Stomach (tissue), 4 donors: Measurements from ENCODE around the gene CEBPE.

Source experiments
- POLR2AphosphoS5 ChIP-seq, 3 donors: sonication (generic); formaldehyde crosslinking; IDR thresholded peaks; one replicate each; pipeline ENCODE4 v1.6.1; 2016; ENCODE audit warnings: antibody characterized with exemption in 3 of 3
- TF ChIP-seq, protein P1 (sequence below), 7 experiments: fragments of 450-650 bp in 4 of 7; fragments of 200-600 bp in 3 of 7; sonication (generic) in 3 of 7; IDR thresholded peaks; one replicate each; pipeline ENCODE4 v1.5.1; 2016 to 2019; ENCODE audit warnings: antibody characterized with exemption in 7 of 7, control low read depth in 2 of 7, mild to moderate bottlenecking in 1 of 7

DNA sequence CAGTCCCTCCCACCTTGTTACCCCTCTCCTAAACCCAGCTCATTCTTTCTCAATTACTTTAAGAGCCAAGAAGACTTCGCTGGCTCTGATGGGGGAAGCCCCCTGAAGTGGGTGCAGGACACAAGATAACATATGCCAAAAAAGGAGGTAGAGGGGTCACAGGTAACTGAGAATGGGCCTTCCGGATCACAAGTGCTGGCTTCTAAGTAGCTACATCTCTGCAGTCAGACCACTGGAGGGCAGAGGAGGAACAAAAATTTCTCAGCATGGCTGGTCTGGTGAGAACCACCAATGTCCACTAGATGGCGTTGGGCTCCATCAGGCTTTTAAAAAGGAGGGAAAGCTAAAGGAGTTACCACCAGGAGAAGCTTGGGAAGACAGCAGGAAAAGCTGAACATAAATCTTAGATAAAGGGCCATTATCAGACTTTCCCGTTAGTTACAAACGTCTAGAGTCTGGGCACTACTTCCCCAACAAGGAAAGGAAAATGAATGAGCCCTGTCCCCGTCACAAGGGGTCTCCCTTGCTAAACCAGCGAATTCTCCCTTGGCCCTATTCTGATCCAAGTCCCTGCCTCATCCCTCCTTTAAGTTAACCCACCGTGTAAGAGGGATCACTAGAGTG lies 50.2 kb downstream of the CEBPE start:
- TF ChIP-seq, protein P1, sequence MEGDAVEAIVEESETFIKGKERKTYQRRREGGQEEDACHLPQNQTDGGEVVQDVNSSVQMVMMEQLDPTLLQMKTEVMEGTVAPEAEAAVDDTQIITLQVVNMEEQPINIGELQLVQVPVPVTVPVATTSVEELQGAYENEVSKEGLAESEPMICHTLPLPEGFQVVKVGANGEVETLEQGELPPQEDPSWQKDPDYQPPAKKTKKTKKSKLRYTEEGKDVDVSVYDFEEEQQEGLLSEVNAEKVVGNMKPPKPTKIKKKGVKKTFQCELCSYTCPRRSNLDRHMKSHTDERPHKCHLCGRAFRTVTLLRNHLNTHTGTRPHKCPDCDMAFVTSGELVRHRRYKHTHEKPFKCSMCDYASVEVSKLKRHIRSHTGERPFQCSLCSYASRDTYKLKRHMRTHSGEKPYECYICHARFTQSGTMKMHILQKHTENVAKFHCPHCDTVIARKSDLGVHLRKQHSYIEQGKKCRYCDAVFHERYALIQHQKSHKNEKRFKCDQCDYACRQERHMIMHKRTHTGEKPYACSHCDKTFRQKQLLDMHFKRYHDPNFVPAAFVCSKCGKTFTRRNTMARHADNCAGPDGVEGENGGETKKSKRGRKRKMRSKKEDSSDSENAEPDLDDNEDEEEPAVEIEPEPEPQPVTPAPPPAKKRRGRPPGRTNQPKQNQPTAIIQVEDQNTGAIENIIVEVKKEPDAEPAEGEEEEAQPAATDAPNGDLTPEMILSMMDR (IDR thresholded peaks at IDR 0.05) = peak in 5 of 7 experiments; percentile 94 to 98 (median 97)
- TF ChIP-seq POLR2AphosphoS5 (IDR thresholded peaks at IDR 0.05) = peak in 2 of 3 donors; percentile 59 to 76
